H1 (cell line): ENCODE data around the gene IFTAP. TPM values are rescaled to one million over a fixed set of nuclear protein-coding genes. Genes with fewer than 3 reads are reported as not detected.

ENCODE experiments used
- CTCF ChIA-PET: fragments of 300-600 bp; sonication (Branson Sonifier 250); formaldehyde crosslinking; loops from one replicate; lab custom pipeline; 2021; ENCODE audit not compliant: partially characterized antibody; lab: Charles Lee
- POLR2A ChIA-PET: fragments of 300-600 bp; sonication (Branson Sonifier 250); formaldehyde crosslinking; loops from one replicate; lab custom pipeline; 2021; ENCODE audit warnings: inconsistent platforms; ENCODE audit not compliant: partially characterized antibody; lab: Charles Lee
- DNase-seq, 2 experiments: peaks; one replicate each; pipeline versions ENCODE4 v3.0.0 to v3.0.0-alpha.2; 2010 to 2022; ENCODE audit warnings: low spot score in 2 of 2, low read depth in 1 of 2, mixed read lengths in 1 of 2
- FAIRE-seq: peaks from 2 replicates; lab custom pipeline; 2011; peaks lifted over from hg19 to GRCh38; lab: Jason Lieb, UNC
- H2AFZ ChIP-seq: 2 replicates; pipeline ENCODE4 v1.8.1; 2012; ENCODE audit warnings: low read length, inconsistent platforms
- H2AK5ac ChIP-seq: 2 replicates; pipeline ENCODE4 v1.6.1; 2013; ENCODE audit warnings: low read depth, low read length
- H2BK120ac ChIP-seq: replicated peaks from 2 replicates; pipeline ENCODE3; 2013; ENCODE audit warnings: low read depth, low read length, inconsistent platforms
- H2BK12ac ChIP-seq: 2 replicates; pipeline ENCODE4 v1.6.1; 2013; ENCODE audit warnings: low read depth, low read length
- H2BK15ac ChIP-seq: 2 replicates; pipeline ENCODE4 v1.6.1; 2013; ENCODE audit warnings: low read length
- H2BK20ac ChIP-seq: 2 replicates; pipeline ENCODE4 v1.6.1; 2013; ENCODE audit warnings: low read length
- H2BK5ac ChIP-seq: 2 replicates; pipeline ENCODE4 v1.6.1; 2013; ENCODE audit warnings: low read depth, low read length
- H3K14ac ChIP-seq: 2 replicates; pipeline ENCODE4 v1.6.1; 2013; ENCODE audit warnings: inconsistent platforms; ENCODE audit not compliant: insufficient read length
- H3K18ac ChIP-seq: 2 replicates; pipeline ENCODE4 v1.6.1; 2013; ENCODE audit warnings: low read length; ENCODE audit errors: extremely low read depth
- H3K23ac ChIP-seq: 2 replicates; pipeline ENCODE4 v1.6.1; 2013; ENCODE audit warnings: inconsistent platforms; ENCODE audit not compliant: insufficient read length
- H3K23me2 ChIP-seq: 2 replicates; pipeline ENCODE4 v1.6.1; 2013; ENCODE audit warnings: low read depth, low read length
- H3K27ac ChIP-seq: 2 replicates; pipeline ENCODE4 v1.6.1; 2011; ENCODE audit warnings: low read depth, low read length, inconsistent platforms
- H3K27me3 ChIP-seq, 4 experiments: replicated peaks in 1 of 4; 1 replicate in 1 of 4; 2 replicates in 3 of 4; pipeline versions ENCODE4 v1.6.1 to v1.8.1; 2011 to 2013; ENCODE audit warnings: low read length in 3 of 4, mild to moderate bottlenecking in 3 of 4, inconsistent platforms in 2 of 4, mixed read lengths in 2 of 4, moderate library complexity in 1 of 4; ENCODE audit not compliant: control insufficient read depth in 3 of 4, insufficient read depth in 3 of 4; ENCODE audit errors: extremely low read depth in 1 of 4
- H3K36me3 ChIP-seq, 4 experiments: 2 replicates each; pipeline versions ENCODE4 v1.6.1 to v1.8.1; 2011 to 2013; ENCODE audit warnings: mild to moderate bottlenecking in 4 of 4, low read length in 3 of 4, moderate library complexity in 2 of 4, control low read depth in 1 of 4, inconsistent platforms in 1 of 4; ENCODE audit not compliant: insufficient read depth in 4 of 4, control insufficient read depth in 2 of 4
- H3K4ac ChIP-seq: replicated peaks from 2 replicates; pipeline ENCODE3; 2013; ENCODE audit warnings: low read length, low read depth, mixed read lengths, inconsistent platforms; ENCODE audit not compliant: insufficient read length
- H3K4me1 ChIP-seq, 4 experiments: replicated peaks in 1 of 4; 1 replicate in 1 of 4; 2 replicates in 3 of 4; pipeline versions ENCODE4 v1.6.1 to v1.8.1; 2011 to 2013; ENCODE audit warnings: low read length in 3 of 4, inconsistent platforms in 2 of 4, mixed read lengths in 1 of 4; ENCODE audit not compliant: insufficient read depth in 4 of 4, control insufficient read depth in 3 of 4
- H3K4me2 ChIP-seq, 2 experiments: 2 replicates each; pipeline versions ENCODE4 v1.6.1 to v1.8.1; 2011 to 2013; ENCODE audit warnings: low read depth in 2 of 2, low read length in 2 of 2, control low read depth in 1 of 2, inconsistent platforms in 1 of 2, mild to moderate bottlenecking in 1 of 2; ENCODE audit not compliant: insufficient read depth in 1 of 2
- H3K4me3 ChIP-seq, 4 experiments: fragments of 200-600, 300-600 bp in 1 of 4; sonication (generic), shearing (Covaris generic), sonication (Bioruptor Twin) in 1 of 4; 2 replicates each; pipeline versions ENCODE4 v1.5.1 to v1.8.1; 2011 to 2016; ENCODE audit warnings: low read length in 4 of 4, low read depth in 3 of 4, control low read depth in 2 of 4, inconsistent platforms in 2 of 4, mild to moderate bottlenecking in 2 of 4, mixed read lengths in 1 of 4, moderate library complexity in 1 of 4; ENCODE audit not compliant: insufficient read depth in 2 of 4; ENCODE audit errors: extremely low read depth in 1 of 4
- H3K56ac ChIP-seq: replicated peaks from 2 replicates; pipeline ENCODE3; 2013; ENCODE audit warnings: low read depth, mild to moderate bottlenecking, mixed read lengths, low read length, inconsistent platforms; ENCODE audit not compliant: insufficient read length
- H3K79me1 ChIP-seq: 2 replicates; pipeline ENCODE4 v1.6.1; 2013; ENCODE audit warnings: low read depth, low read length, control low read depth
- H3K79me2 ChIP-seq, 2 experiments: 2 replicates each; pipeline versions ENCODE4 v1.6.1 to v1.8.1; 2012 to 2013; ENCODE audit warnings: low read length in 2 of 2, mild to moderate bottlenecking in 2 of 2, inconsistent platforms in 1 of 2; ENCODE audit not compliant: insufficient read depth in 2 of 2, control insufficient read depth in 1 of 2
- H3K9ac ChIP-seq, 4 experiments: replicated peaks in 1 of 4; 1 replicate in 1 of 4; 2 replicates in 3 of 4; pipeline versions ENCODE4 v1.6.1 to v1.8.1; 2011 to 2013; ENCODE audit warnings: low read depth in 3 of 4, low read length in 3 of 4, control low read depth in 2 of 4, mild to moderate bottlenecking in 2 of 4, moderate library complexity in 2 of 4, inconsistent platforms in 1 of 4; ENCODE audit errors: extremely low read depth in 1 of 4
- H3K9me3 ChIP-seq, 2 experiments: 2 replicates each; pipeline versions ENCODE4 v1.6.1 to v1.8.1; 2012 to 2013; ENCODE audit warnings: mild to moderate bottlenecking in 2 of 2, moderate library complexity in 2 of 2, control low read depth in 1 of 2, inconsistent platforms in 1 of 2, low read depth in 1 of 2, low read length in 1 of 2, mixed read lengths in 1 of 2; ENCODE audit not compliant: insufficient read depth in 2 of 2
- H4K20me1 ChIP-seq, 2 experiments: replicated peaks in 1 of 2; 2 replicates each; pipeline versions ENCODE3 to v1.8.1; 2011 to 2013; ENCODE audit warnings: inconsistent platforms in 2 of 2, low read length in 2 of 2, mild to moderate bottlenecking in 1 of 2; ENCODE audit not compliant: insufficient read depth in 2 of 2, control insufficient read depth in 1 of 2
- H4K5ac ChIP-seq: 2 replicates; pipeline ENCODE4 v1.6.1; 2013; ENCODE audit warnings: low read length, low read depth, mixed read lengths, inconsistent platforms; ENCODE audit not compliant: insufficient read length
- H4K8ac ChIP-seq: 2 replicates; pipeline ENCODE4 v1.8.0; 2013; ENCODE audit warnings: mild to moderate bottlenecking, moderate library complexity, low read length, inconsistent platforms; ENCODE audit not compliant: insufficient read depth; ENCODE audit errors: extremely low read depth
- H4K91ac ChIP-seq: replicated peaks from 2 replicates; pipeline ENCODE3; 2013; ENCODE audit warnings: low read length, mixed read lengths, inconsistent platforms; ENCODE audit not compliant: insufficient read length
- CHD1 ChIP-seq: IDR thresholded peaks from 2 replicates; pipeline ENCODE4 v1.6.1; 2012; ENCODE audit warnings: low read depth, low read length, improper control_type of control experiment
- CREB1 ChIP-seq: IDR thresholded peaks from 2 replicates; pipeline ENCODE4 v1.6.1; 2012; ENCODE audit warnings: inconsistent platforms
- FOSL1 ChIP-seq: IDR thresholded peaks from 2 replicates; pipeline ENCODE4 v1.6.1; 2011; ENCODE audit warnings: mild to moderate bottlenecking, low read depth, low read length, moderate library complexity; ENCODE audit not compliant: insufficient read depth
- KDM1A ChIP-seq: fragments of 200-600, 300-600 bp; sonication (generic); IDR thresholded peaks from 2 replicates; pipeline ENCODE4 v1.7.1; 2016; ENCODE audit warnings: mild to moderate bottlenecking, low read length, borderline replicate concordance
- KDM4A ChIP-seq: IDR thresholded peaks from one replicate; pipeline ENCODE4 v1.7.1; 2012; ENCODE audit warnings: low read depth, mild to moderate bottlenecking, moderate library complexity, low read length, inconsistent platforms; ENCODE audit not compliant: severe bottlenecking
- NANOG ChIP-seq: IDR thresholded peaks from 2 replicates; pipeline ENCODE4 v1.6.1; 2011; ENCODE audit warnings: low read length, low read depth, mild to moderate bottlenecking, inconsistent platforms; ENCODE audit not compliant: insufficient read depth, poor library complexity, severe bottlenecking
- RFX5 ChIP-seq: IDR thresholded peaks from 2 replicates; pipeline ENCODE4 v1.6.1; 2011; ENCODE audit warnings: low read depth, low read length, improper control_type of control experiment, borderline replicate concordance
- RNF2 ChIP-seq: fragments of 200-900, 300-1000 bp; sonication (generic); IDR thresholded peaks from 2 replicates; pipeline ENCODE4 v1.7.1; 2016; ENCODE audit warnings: borderline replicate concordance, low read depth, mild to moderate bottlenecking, antibody characterized with exemption, low read length; ENCODE audit not compliant: poor library complexity, severe bottlenecking; ENCODE audit errors: missing control alignments
- TEAD4 ChIP-seq: IDR thresholded peaks from 2 replicates; pipeline ENCODE4 v1.6.1; 2012; ENCODE audit warnings: low read depth, low read length, inconsistent platforms, mixed read lengths
- WGBS, 2 experiments: shearing (Covaris generic) in 1 of 2; methylation state at CpG; one replicate each; pipeline versions ENCODE4 v1.1.6 to v1.1.7; 2013 to 2015; ENCODE audit warnings: low lambda C conversion rate in 2 of 2, mixed read lengths in 2 of 2, inconsistent platforms in 1 of 2, low coverage in 1 of 2, missing lambda C conversion rate in 1 of 2; ENCODE audit not compliant: insufficient replicate concordance in 2 of 2, insufficient coverage in 1 of 2, insufficient read length in 1 of 2; ENCODE audit errors: extremely low coverage in 1 of 2, missing lambda C conversion rate in 1 of 2; 5-methylcytosine and 5-hydroxymethylcytosine counted together
- polyA plus RNA-seq, 7 experiments: library from polyadenylated mRNA; depleted of rRNA in 3 of 7; stranded (reverse) in 5 of 7; unstranded in 2 of 7; fragments of >200 nt in 5 of 7; fragments of 200-250 nt in 2 of 7; gene quantifications; 1 replicate in 5 of 7; 2 replicates in 1 of 7; 4 replicates in 1 of 7; pipeline versions ENCODE4 v1.2.1 to v1.2.3, GENCODE V29; 2011 to 2013; ENCODE audit warnings: missing spikeins in 2 of 7, mixed read lengths in 2 of 7
- total RNA-seq: library from RNA; stranded (reverse); fragmentation: NEBNext Ultra II Directional; extraction: Animal tissue kit (Norgen Biotek cat#: 25700); gene quantifications from 2 replicates; pipeline ENCODE4 v1.2.1, GENCODE V29; 2021
- TF ChIP-seq, protein P1 (sequence below): IDR thresholded peaks from 2 replicates; pipeline ENCODE4 v1.6.1; 2012; ENCODE audit warnings: low read length, inconsistent platforms
- TF ChIP-seq, protein P2 (sequence below): IDR thresholded peaks from 2 replicates; pipeline ENCODE4 v1.6.1; 2012; ENCODE audit warnings: inconsistent platforms

The IFTAP gene
- total and polyA plus RNA-seq, 2 of the 8 experiments (the other 6 are each of a cell fraction or from before 2014, with no cell fraction given) = 21.2 to 23.9 TPM

DNA sequence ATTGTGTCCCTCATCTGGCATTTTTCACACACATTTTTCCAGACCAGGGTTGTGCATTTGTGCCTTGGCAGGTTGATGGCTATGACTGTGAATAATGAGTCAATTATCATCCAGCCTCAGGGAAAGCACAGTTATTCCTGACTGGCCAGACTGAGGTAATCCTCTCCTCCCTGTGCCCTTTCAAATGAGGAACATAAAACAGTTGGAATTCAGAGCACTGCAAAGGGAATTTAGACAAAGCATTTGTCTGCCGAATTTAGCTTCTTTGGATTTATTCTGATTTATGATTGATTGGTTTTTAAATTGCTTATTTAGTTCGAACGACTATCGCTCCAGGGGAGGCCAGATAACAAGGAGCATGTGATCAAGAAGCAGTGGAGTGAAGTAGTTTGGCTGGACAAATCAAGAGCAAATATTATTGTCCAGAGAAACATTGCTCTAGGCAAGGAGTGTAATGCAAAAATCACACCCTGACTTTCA is 34.5 kb downstream of the IFTAP start:
- ChIA-PET CTCF (interaction anchor here (0.8 kb wide), 1 partner anchor 65 kb away, joined by 3 read pairs; no protein-coding TSS in a partner anchor), POLR2A (no interaction called here)
- no peak overlapping the region for H3K4me3 ChIP-seq
- H4K8ac ChIP-seq = no peak overlapping the region
- 89% methylated on average over 4 of the region's 4 CpGs; no CpG with 5 or more reads in 1 of the 2 experiments for WGBS, 2 experiments
- H2BK20ac ChIP-seq = no peak overlapping the region
- no peak overlapping the region for H3K14ac ChIP-seq
- no peaks in the 10 kb centered on the region for H3K79me1 ChIP-seq
- H3K36me3 ChIP-seq = no peaks in the 10 kb centered on the region
- H2BK12ac ChIP-seq = no peak overlapping the region
- no peak overlapping the region for H2AK5ac ChIP-seq
- no peak overlapping the region for H2AFZ ChIP-seq
- no peaks in the 10 kb centered on the region for H3K27me3 ChIP-seq
- no peaks in the 10 kb centered on the region for H3K23me2 ChIP-seq
- H3K4ac ChIP-seq = no peak overlapping the region
- H2BK5ac ChIP-seq = no peak overlapping the region
- no peak for FAIRE-seq
- H3K23ac ChIP-seq = no peak overlapping the region
- no peaks in the 10 kb centered on the region for H3K4me1 ChIP-seq
- no peak overlapping the region for H3K9ac ChIP-seq
- H3K4me2 ChIP-seq = no peak overlapping the region
- no peaks in the 10 kb centered on the region for H3K79me2 ChIP-seq
- H3K9me3 ChIP-seq = no peaks in the 10 kb centered on the region
- no peak overlapping the region for H4K91ac ChIP-seq
- H3K18ac ChIP-seq = no peak overlapping the region
- H4K5ac ChIP-seq = no peak overlapping the region
- no peak overlapping the region for H3K27ac ChIP-seq
- TF ChIP-seq RNF2 (no peak), RFX5 (no peak), KDM1A (no peak), CREB1 (no peak), TEAD4 (no peak), KDM4A (no peak), CHD1 (no peak), NANOG (no peak), FOSL1 (no peak)
- TF ChIP-seq, protein P1, sequence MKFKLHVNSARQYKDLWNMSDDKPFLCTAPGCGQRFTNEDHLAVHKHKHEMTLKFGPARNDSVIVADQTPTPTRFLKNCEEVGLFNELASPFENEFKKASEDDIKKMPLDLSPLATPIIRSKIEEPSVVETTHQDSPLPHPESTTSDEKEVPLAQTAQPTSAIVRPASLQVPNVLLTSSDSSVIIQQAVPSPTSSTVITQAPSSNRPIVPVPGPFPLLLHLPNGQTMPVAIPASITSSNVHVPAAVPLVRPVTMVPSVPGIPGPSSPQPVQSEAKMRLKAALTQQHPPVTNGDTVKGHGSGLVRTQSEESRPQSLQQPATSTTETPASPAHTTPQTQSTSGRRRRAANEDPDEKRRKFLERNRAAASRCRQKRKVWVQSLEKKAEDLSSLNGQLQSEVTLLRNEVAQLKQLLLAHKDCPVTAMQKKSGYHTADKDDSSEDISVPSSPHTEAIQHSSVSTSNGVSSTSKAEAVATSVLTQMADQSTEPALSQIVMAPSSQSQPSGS = no peak
- TF ChIP-seq, protein P2, sequence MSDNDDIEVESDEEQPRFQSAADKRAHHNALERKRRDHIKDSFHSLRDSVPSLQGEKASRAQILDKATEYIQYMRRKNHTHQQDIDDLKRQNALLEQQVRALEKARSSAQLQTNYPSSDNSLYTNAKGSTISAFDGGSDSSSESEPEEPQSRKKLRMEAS = no peak
- TF ChIP-seq, all 59 proteins: peak for 0
- Histone ChIP-seq H2BK120ac (no peak overlapping the region), H3K56ac (no peak overlapping the region), H2BK15ac (no peak overlapping the region), H4K20me1 (no peaks in the 10 kb centered on the region)
- DNase-seq = no peak
